HEK293 (cell line): ENCODE data around the gene IGLL1.
"Not testable (repeated sequence)": the region's sequence is repeated elsewhere in the genome, so short reads cannot be mapped to it uniquely, and the experiment has no call there.

Experiments used
- CTCF ChIA-PET: fragments of 350-600 bp; formaldehyde crosslinking; extraction: SDS; loops from one replicate; lab custom pipeline; 2021; ENCODE audit warnings: antibody characterized with exemption; lab: Yijun Ruan, JAX
- POLR2A ChIA-PET: fragments of 300-600 bp; formaldehyde crosslinking; extraction: SDS; loops from one replicate; lab custom pipeline; 2020; ENCODE audit warnings: antibody characterized with exemption, inconsistent platforms; lab: Yijun Ruan, JAX
- H3K27ac ChIP-seq: fragments of 200-500 bp; sonication (Bioruptor generic); 2 replicates; pipeline ENCODE4 v1.5.1; 2014; ENCODE audit warnings: low read depth, low read length, control low read depth, inconsistent platforms; ENCODE audit errors: extremely low read depth
- H3K36me3 ChIP-seq, 2 experiments: fragments of 200-500 bp in 1 of 2; sonication (Bioruptor generic) in 1 of 2; 1 replicate in 1 of 2; 2 replicates in 1 of 2; pipeline ENCODE4 v1.5.1; 2014 to 2017; ENCODE audit warnings: inconsistent platforms in 2 of 2, low read length in 2 of 2; ENCODE audit not compliant: control insufficient read depth in 2 of 2, insufficient read depth in 1 of 2
- H3K4me1 ChIP-seq: fragments of 200-500 bp; sonication (Bioruptor generic); 2 replicates; pipeline ENCODE4 v1.5.1; 2014; ENCODE audit warnings: mild to moderate bottlenecking, low read length, inconsistent platforms; ENCODE audit not compliant: control insufficient read depth, insufficient read depth
- H3K4me3 ChIP-seq: 2 replicates; pipeline ENCODE4 v1.5.1; 2011; ENCODE audit warnings: low read depth, mild to moderate bottlenecking, control low read depth, low read length, moderate library complexity
- H3K9me3 ChIP-seq: fragments of 200-500 bp; sonication (Bioruptor generic); 2 replicates; pipeline ENCODE4 v1.5.1; 2014; ENCODE audit warnings: low read depth, low read length, inconsistent platforms; ENCODE audit not compliant: control insufficient read depth, insufficient read depth
- BCL11B ChIP-seq: fragments of 450-650 bp; formaldehyde crosslinking; IDR thresholded peaks from 2 replicates; pipeline ENCODE4 v1.5.1; 2016; ENCODE audit warnings: low read depth, missing biosample characterization, missing genetic modification characterization
- GLI4 ChIP-seq: fragments of 450-650 bp; formaldehyde crosslinking; IDR thresholded peaks from 2 replicates; pipeline ENCODE4 v1.5.1; 2016; ENCODE audit warnings: missing biosample characterization, missing genetic modification characterization
- HOXA7 ChIP-seq: sonication (generic); formaldehyde crosslinking; IDR thresholded peaks from 2 replicates; pipeline ENCODE4 v1.8.1; 2022; ENCODE audit warnings: missing genetic modification reagents, borderline replicate concordance
- KLF10 ChIP-seq: fragments of 450-650 bp; IDR thresholded peaks from 2 replicates; pipeline ENCODE4 v1.5.1; 2018; ENCODE audit warnings: missing biosample characterization, mild to moderate bottlenecking, missing genetic modification characterization
- MYNN ChIP-seq: fragments of 450-650 bp; formaldehyde crosslinking; IDR thresholded peaks from 2 replicates; pipeline ENCODE4 v1.5.1; 2016; ENCODE audit warnings: missing biosample characterization, missing genetic modification characterization, borderline replicate concordance
- SCRT1 ChIP-seq: fragments of 450-650 bp; formaldehyde crosslinking; IDR thresholded peaks from 2 replicates; pipeline ENCODE4 v1.5.1; 2016; ENCODE audit warnings: missing biosample characterization, missing genetic modification characterization, borderline replicate concordance
- YY2 ChIP-seq: fragments of 450-650 bp; formaldehyde crosslinking; IDR thresholded peaks from 2 replicates; pipeline ENCODE4 v1.5.1; 2016; ENCODE audit warnings: missing biosample characterization, missing genetic modification characterization
- ZBTB20 ChIP-seq: fragments of 450-650 bp; formaldehyde crosslinking; IDR thresholded peaks from 2 replicates; pipeline ENCODE4 v1.5.1; 2016; ENCODE audit warnings: missing biosample characterization, missing genetic modification characterization
- ZNF114 ChIP-seq: fragments of 450-650 bp; formaldehyde crosslinking; IDR thresholded peaks from 2 replicates; pipeline ENCODE4 v1.5.0; 2017; ENCODE audit warnings: missing biosample characterization, missing genetic modification characterization
- ZNF133 ChIP-seq: fragments of 450-650 bp; formaldehyde crosslinking; IDR thresholded peaks from 2 replicates; pipeline ENCODE4 v1.5.1; 2016; ENCODE audit warnings: missing biosample characterization, missing genetic modification characterization
- ZNF302 ChIP-seq: fragments of 450-650 bp; formaldehyde crosslinking; IDR thresholded peaks from 2 replicates; pipeline ENCODE4 v1.5.1; 2016; ENCODE audit warnings: missing biosample characterization, missing genetic modification characterization, low read depth
- ZNF350 ChIP-seq: fragments of 450-650 bp; formaldehyde crosslinking; IDR thresholded peaks from 2 replicates; pipeline ENCODE4 v1.5.0; 2017; ENCODE audit warnings: missing biosample characterization, mild to moderate bottlenecking, missing genetic modification characterization
- ZNF391 ChIP-seq: fragments of 450-650 bp; formaldehyde crosslinking; IDR thresholded peaks from 2 replicates; pipeline ENCODE4 v1.5.1; 2016; ENCODE audit warnings: low read depth, missing biosample characterization, missing genetic modification characterization, borderline replicate concordance
- ZNF629 ChIP-seq: fragments of 450-650 bp; formaldehyde crosslinking; IDR thresholded peaks from 2 replicates; pipeline ENCODE4 v1.5.1; 2017; ENCODE audit warnings: missing biosample characterization, missing genetic modification characterization
- TF ChIP-seq, protein P1 (sequence below): fragments of 450-650 bp; formaldehyde crosslinking; IDR thresholded peaks from 2 replicates; pipeline ENCODE4 v1.5.1; 2016; ENCODE audit warnings: missing biosample characterization, missing genetic modification characterization
- TF ChIP-seq, protein P2 (sequence below): fragments of 450-650 bp; formaldehyde crosslinking; IDR thresholded peaks from 2 replicates; pipeline ENCODE4 v1.5.1; 2017; ENCODE audit warnings: missing biosample characterization, missing genetic modification characterization
- TF ChIP-seq, protein P3 (sequence below): fragments of 450-650 bp; formaldehyde crosslinking; IDR thresholded peaks from 2 replicates; pipeline ENCODE4 v1.5.1; 2016; ENCODE audit warnings: missing biosample characterization, missing genetic modification characterization, borderline replicate concordance
- TF ChIP-seq, protein P4 (sequence below): fragments of 450-650 bp; formaldehyde crosslinking; IDR thresholded peaks from 2 replicates; pipeline ENCODE4 v1.5.1; 2017; ENCODE audit warnings: missing biosample characterization, mild to moderate bottlenecking, missing genetic modification characterization, moderate library complexity

IGLL1 gene

DNA sequence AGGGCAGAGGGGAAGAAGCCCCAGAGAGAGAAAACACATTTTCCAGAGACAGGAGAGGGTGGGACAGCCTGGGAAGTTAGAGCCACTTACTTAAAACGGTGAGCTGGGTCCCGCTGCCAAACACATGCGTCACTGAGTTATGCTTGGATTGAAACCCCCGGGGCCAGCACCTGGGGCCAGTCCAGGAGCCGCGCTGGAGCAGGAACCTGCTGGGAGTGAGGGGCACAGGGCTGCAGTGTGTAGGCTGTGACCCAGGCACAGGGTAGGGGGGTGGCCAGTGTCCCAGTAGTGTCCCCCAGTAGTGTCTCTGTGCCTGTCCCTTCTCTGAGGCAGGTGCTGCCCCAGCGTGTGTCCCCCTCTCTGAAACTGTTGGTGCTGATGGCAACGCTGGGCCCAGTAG is 5.2 kb downstream of the IGLL1 start (continued):
- TF ChIP-seq, protein P1, sequence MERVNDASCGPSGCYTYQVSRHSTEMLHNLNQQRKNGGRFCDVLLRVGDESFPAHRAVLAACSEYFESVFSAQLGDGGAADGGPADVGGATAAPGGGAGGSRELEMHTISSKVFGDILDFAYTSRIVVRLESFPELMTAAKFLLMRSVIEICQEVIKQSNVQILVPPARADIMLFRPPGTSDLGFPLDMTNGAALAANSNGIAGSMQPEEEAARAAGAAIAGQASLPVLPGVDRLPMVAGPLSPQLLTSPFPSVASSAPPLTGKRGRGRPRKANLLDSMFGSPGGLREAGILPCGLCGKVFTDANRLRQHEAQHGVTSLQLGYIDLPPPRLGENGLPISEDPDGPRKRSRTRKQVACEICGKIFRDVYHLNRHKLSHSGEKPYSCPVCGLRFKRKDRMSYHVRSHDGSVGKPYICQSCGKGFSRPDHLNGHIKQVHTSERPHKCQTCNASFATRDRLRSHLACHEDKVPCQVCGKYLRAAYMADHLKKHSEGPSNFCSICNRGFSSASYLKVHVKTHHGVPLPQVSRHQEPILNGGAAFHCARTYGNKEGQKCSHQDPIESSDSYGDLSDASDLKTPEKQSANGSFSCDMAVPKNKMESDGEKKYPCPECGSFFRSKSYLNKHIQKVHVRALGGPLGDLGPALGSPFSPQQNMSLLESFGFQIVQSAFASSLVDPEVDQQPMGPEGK (tag by site-specific recombination) = no peak
- TF ChIP-seq ZNF350 (tag by site-specific recombination) = no peak

DNA sequence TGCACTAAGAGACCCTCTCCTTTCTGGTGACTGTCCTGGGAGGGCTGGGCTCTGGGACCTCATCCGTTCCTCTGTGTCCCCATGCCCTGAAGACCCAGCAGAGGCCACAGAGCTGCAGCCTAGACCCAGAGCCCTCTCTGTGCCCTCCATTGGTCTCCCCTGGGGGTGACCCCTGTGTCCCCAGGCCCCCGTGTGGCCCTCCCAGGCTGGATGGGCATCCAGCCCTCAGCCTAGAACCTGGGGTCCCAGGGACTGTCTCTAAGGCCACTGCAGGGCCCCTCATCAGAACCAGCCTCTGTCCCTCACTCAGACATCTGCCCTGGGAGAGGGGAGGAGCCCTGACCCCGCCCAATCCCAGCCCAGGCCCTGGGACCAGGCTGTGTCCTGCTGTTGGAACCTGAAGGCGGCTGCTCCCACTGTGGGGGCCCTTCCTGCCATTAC is 5.7 kb downstream of the IGLL1 start:
- no peak overlapping the region for H3K27ac ChIP-seq
- H3K4me3 ChIP-seq = no peak overlapping the region
- no peaks in the 10 kb centered on the region for H3K4me1 ChIP-seq
- H3K9me3 ChIP-seq = no peaks in the 10 kb centered on the region
- no peak for TF ChIP-seq ZNF302 (tag by site-specific recombination)
- TF ChIP-seq ZNF629 = no peak
- no peak for TF ChIP-seq YY2 (tag by site-specific recombination)
- TF ChIP-seq GLI4 (tag by site-specific recombination) = no peak
- TF ChIP-seq BCL11B (tag by site-specific recombination) = no peak
- TF ChIP-seq HOXA7 (CRISPR knock-in tag) = no peak
- TF ChIP-seq, protein P2, sequence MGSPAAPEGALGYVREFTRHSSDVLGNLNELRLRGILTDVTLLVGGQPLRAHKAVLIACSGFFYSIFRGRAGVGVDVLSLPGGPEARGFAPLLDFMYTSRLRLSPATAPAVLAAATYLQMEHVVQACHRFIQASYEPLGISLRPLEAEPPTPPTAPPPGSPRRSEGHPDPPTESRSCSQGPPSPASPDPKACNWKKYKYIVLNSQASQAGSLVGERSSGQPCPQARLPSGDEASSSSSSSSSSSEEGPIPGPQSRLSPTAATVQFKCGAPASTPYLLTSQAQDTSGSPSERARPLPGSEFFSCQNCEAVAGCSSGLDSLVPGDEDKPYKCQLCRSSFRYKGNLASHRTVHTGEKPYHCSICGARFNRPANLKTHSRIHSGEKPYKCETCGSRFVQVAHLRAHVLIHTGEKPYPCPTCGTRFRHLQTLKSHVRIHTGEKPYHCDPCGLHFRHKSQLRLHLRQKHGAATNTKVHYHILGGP = no peak
- TF ChIP-seq ZNF133 (tag by site-specific recombination) = no peak
- TF ChIP-seq ZNF391 (tag by site-specific recombination) = no peak
- TF ChIP-seq MYNN = no peak
- no peak for TF ChIP-seq ZNF114
- no peak for TF ChIP-seq ZBTB20 (tag by site-specific recombination)
- TF ChIP-seq, protein P3, sequence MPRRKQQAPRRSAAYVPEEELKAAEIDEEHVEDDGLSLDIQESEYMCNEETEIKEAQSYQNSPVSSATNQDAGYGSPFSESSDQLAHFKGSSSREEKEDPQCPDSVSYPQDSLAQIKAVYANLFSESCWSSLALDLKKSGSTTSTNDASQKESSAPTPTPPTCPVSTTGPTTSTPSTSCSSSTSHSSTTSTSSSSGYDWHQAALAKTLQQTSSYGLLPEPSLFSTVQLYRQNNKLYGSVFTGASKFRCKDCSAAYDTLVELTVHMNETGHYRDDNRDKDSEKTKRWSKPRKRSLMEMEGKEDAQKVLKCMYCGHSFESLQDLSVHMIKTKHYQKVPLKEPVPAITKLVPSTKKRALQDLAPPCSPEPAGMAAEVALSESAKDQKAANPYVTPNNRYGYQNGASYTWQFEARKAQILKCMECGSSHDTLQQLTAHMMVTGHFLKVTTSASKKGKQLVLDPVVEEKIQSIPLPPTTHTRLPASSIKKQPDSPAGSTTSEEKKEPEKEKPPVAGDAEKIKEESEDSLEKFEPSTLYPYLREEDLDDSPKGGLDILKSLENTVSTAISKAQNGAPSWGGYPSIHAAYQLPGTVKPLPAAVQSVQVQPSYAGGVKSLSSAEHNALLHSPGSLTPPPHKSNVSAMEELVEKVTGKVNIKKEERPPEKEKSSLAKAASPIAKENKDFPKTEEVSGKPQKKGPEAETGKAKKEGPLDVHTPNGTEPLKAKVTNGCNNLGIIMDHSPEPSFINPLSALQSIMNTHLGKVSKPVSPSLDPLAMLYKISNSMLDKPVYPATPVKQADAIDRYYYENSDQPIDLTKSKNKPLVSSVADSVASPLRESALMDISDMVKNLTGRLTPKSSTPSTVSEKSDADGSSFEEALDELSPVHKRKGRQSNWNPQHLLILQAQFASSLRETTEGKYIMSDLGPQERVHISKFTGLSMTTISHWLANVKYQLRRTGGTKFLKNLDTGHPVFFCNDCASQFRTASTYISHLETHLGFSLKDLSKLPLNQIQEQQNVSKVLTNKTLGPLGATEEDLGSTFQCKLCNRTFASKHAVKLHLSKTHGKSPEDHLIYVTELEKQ (tag by site-specific recombination) = no peak
- TF ChIP-seq KLF10 = no peak
- TF ChIP-seq, protein P4, sequence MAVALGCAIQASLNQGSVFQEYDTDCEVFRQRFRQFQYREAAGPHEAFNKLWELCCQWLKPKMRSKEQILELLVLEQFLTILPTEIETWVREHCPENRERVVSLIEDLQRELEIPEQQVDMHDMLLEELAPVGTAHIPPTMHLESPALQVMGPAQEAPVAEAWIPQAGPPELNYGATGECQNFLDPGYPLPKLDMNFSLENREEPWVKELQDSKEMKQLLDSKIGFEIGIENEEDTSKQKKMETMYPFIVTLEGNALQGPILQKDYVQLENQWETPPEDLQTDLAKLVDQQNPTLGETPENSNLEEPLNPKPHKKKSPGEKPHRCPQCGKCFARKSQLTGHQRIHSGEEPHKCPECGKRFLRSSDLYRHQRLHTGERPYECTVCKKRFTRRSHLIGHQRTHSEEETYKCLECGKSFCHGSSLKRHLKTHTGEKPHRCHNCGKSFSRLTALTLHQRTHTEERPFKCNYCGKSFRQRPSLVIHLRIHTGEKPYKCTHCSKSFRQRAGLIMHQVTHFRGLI (tag by site-specific recombination) = no peak
- no peak for TF ChIP-seq SCRT1 (tag by site-specific recombination)
- ChIA-PET CTCF (no interaction called here), POLR2A (no interaction called here)
- H3K36me3 ChIP-seq = no peaks in the 10 kb centered on the region

DNA sequence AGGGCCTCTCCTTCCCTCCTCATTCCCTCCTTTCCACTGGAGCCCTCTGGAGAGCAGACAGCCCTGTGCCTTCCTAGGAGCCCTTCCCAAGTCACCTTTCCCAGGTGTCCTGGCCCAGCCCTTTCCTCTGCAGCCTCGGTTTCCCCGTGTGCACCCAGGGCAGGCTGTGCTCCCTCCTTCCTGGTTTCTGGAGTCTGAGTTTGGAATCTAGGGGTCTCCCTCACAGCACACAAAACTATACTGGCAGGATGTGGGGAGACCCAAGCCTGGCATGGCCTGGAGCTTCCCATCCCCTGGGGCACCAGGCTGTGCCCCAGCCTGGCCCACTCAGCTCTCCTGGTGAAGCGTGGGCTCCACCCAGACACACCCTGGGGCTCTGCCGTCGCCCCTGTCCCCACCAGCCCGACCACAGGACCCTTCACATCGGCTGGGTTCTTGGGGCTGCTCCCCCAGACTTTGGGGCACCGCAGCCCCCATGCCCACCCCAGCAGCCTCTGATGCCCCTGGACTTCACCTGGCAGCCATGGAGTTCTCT is 6.3 kb downstream of the IGLL1 start:
- POLR2A ChIA-PET, CTCF ChIA-PET: not testable (repeated sequence)

DNA sequence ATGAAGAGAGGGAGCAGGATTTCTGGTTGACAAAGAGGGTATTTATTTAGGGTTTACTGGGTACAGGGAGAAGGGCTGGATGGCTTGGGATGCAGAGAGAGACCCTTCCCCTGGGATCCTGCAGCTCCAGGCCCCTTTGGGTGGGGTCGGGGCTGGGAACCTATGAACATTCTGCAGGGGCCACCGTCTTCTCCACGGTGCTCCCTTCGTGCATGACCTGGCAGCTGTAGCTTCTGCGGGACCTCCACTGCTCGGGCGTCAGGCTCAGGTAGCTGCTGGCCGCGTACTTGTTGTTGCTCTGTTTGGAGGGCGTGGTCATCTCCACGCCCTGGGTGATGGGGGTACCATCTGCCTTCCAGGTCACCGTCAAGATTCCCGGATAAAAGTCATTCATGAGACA is 7.0 kb downstream of the IGLL1 start:
- H3K27ac ChIP-seq, CTCF ChIA-PET, H3K36me3 ChIP-seq, H3K4me1 ChIP-seq, POLR2A ChIA-PET, H3K9me3 ChIP-seq, H3K4me3 ChIP-seq: not testable (repeated sequence)

More for the DNA sequence above, 6.3 kb downstream of the IGLL1 start:
- not testable (repeated sequence) for H3K4me1 ChIP-seq, H3K4me3 ChIP-seq, H3K36me3 ChIP-seq, H3K9me3 ChIP-seq, H3K27ac ChIP-seq
